A549 (cell line): ENCODE results near the gene ABCD2. TPM values are rescaled to one million over a fixed set of nuclear protein-coding genes. Genes with fewer than 3 reads are reported as not detected.
A peak's percentile ranks its signal among the peaks of the same experiment; 100 is the strongest.

Source experiments
- ATAC-seq, 2 experiments: fragments of 200-7000 bp in 1 of 2; fragments of >200 bp in 1 of 2; cut with Nextera tagmentation in 1 of 2; cut with Tn5 transposase in 1 of 2; 3 replicates each; pipeline versions ENCODE4 v1.8.0 to v1.9.1; 2018 to 2020; ENCODE audit warnings: mild to moderate bottlenecking in 1 of 2, moderate library complexity in 1 of 2
- CTCF ChIA-PET: fragments of 300-600 bp; sonication (Branson Sonifier 250); formaldehyde crosslinking; extraction: SDS; loops from one replicate; lab custom pipeline; 2021; ENCODE audit warnings: antibody characterized with exemption, inconsistent platforms; lab: Yijun Ruan, JAX
- POLR2A ChIA-PET: fragments of 350-600 bp; formaldehyde crosslinking; extraction: SDS; loops from one replicate; lab custom pipeline; 2021; ENCODE audit warnings: antibody characterized with exemption, inconsistent platforms; lab: Yijun Ruan, JAX
- DNase-seq, 2 experiments: peaks; one replicate each; pipeline versions ENCODE4 v3.0.0 to v3.0.0-alpha.2; 2011 to 2016; ENCODE audit warnings: low read depth in 1 of 2, low spot score in 1 of 2
- FAIRE-seq: peaks from 2 replicates; lab custom pipeline; 2011; peaks lifted over from hg19 to GRCh38; lab: Jason Lieb, UNC
- H3K27ac ChIP-seq, 2 experiments: fragments of >200 bp; sonication (Bioruptor Twin); formaldehyde crosslinking; 3 replicates each; pipeline ENCODE4 v1.5.1; 2016 to 2017
- H3K4me1 ChIP-seq: fragments of >200 bp; sonication (Bioruptor Twin); formaldehyde crosslinking; 3 replicates; pipeline ENCODE4 v1.6.1; 2016
- H3K4me2 ChIP-seq: fragments of >200 bp; sonication (Bioruptor Twin); formaldehyde crosslinking; 3 replicates; pipeline ENCODE4 v1.6.1; 2016
- H3K4me3 ChIP-seq: fragments of >200 bp; sonication (Bioruptor Twin); formaldehyde crosslinking; 3 replicates; pipeline ENCODE4 v1.5.1; 2016
- H3K9me3 ChIP-seq: fragments of >200 bp; sonication (Bioruptor Twin); formaldehyde crosslinking; 3 replicates; pipeline ENCODE4 v1.6.1; 2016
- ATOH8 ChIP-seq: fragments of 250-450 bp; sonication (Bioruptor Pico); IDR thresholded peaks from 2 replicates; pipeline ENCODE4 v1.5.0; 2020; ENCODE audit warnings: low read depth, mild to moderate bottlenecking, moderate library complexity
- CBX8 ChIP-seq: fragments of 200-600 bp; sonication (generic); IDR thresholded peaks from 2 replicates; pipeline ENCODE4 v1.6.1; 2016
- CEBPB ChIP-seq, 2 experiments: fragments of >200 bp in 1 of 2; sonication (Bioruptor Twin) in 1 of 2; formaldehyde crosslinking in 1 of 2; IDR thresholded peaks; 2 replicates each; pipeline ENCODE4 v1.6.1; 2012 to 2016
- CHD2 ChIP-seq: fragments of 150-350 bp; IDR thresholded peaks from 2 replicates; pipeline ENCODE4 v1.6.1; 2014; ENCODE audit warnings: low read length; ENCODE audit not compliant: partially characterized antibody
- ELK1 ChIP-seq: fragments of 150-350 bp; IDR thresholded peaks from 2 replicates; pipeline ENCODE4 v1.6.1; 2014; ENCODE audit warnings: low read depth, mild to moderate bottlenecking, low read length
- ESRRA ChIP-seq: fragments of 150-350 bp; IDR thresholded peaks from 2 replicates; pipeline ENCODE4 v1.6.1; 2014; ENCODE audit warnings: mild to moderate bottlenecking, low read length, borderline replicate concordance
- FOSL2 ChIP-seq, 2 experiments: fragments of 450-650 bp in 1 of 2; fragments of >200 bp in 1 of 2; sonication (Bioruptor Twin) in 1 of 2; formaldehyde crosslinking; IDR thresholded peaks; 2 replicates each; pipeline versions ENCODE4 v1.5.0 to v1.6.1; 2016 to 2020; ENCODE audit warnings: mild to moderate bottlenecking in 1 of 2, moderate library complexity in 1 of 2
- GATA3 ChIP-seq: IDR thresholded peaks from 2 replicates; pipeline ENCODE4 v1.6.1; 2012; ENCODE audit warnings: borderline replicate concordance
- HDAC2 ChIP-seq: fragments of 200-600 bp; sonication (generic); IDR thresholded peaks from 2 replicates; pipeline ENCODE4 v1.6.1; 2016
- HEYL ChIP-seq: fragments of 250-450 bp; sonication (Bioruptor Pico); IDR thresholded peaks from 2 replicates; pipeline ENCODE4 v1.8.0; 2021; ENCODE audit warnings: mild to moderate bottlenecking, moderate library complexity
- HOXA7 ChIP-seq: fragments of 250-450 bp; sonication (Bioruptor Pico); IDR thresholded peaks from 2 replicates; pipeline ENCODE4 v1.5.0; 2020; ENCODE audit warnings: mild to moderate bottlenecking, moderate library complexity
- JUN ChIP-seq, 2 experiments: fragments of >200 bp; sonication (Bioruptor Twin); formaldehyde crosslinking; IDR thresholded peaks; 2 replicates in 1 of 2; 3 replicates in 1 of 2; pipeline ENCODE4 v1.6.1; 2016 to 2017
- MAFK ChIP-seq: fragments of 450-650 bp; IDR thresholded peaks from 2 replicates; pipeline ENCODE4 v1.6.1; 2014; ENCODE audit not compliant: partially characterized antibody
- NFE2L2 ChIP-seq: fragments of 150-350 bp; conservative IDR thresholded peaks from 2 replicates; pipeline ENCODE4 v1.6.1; 2014; ENCODE audit warnings: low read length
- NR3C1 ChIP-seq: fragments of >200 bp; sonication (Bioruptor Twin); formaldehyde crosslinking; IDR thresholded peaks from 3 replicates; pipeline ENCODE4 v1.6.1; 2017
- PBX3 ChIP-seq: IDR thresholded peaks from 2 replicates; pipeline ENCODE4 v1.6.1; 2012
- POLR2A ChIP-seq: IDR thresholded peaks from 2 replicates; pipeline ENCODE4 v1.6.1; 2012; ENCODE audit warnings: mild to moderate bottlenecking, low read length
- POLR2AphosphoS2 ChIP-seq: conservative IDR thresholded peaks from 2 replicates; pipeline ENCODE4 v1.6.1; 2012; ENCODE audit warnings: low read length, improper control_type of control experiment, inconsistent platforms
- RAD21 ChIP-seq, 2 experiments: fragments of >200 bp in 1 of 2; sonication (Bioruptor Twin) in 1 of 2; formaldehyde crosslinking in 1 of 2; IDR thresholded peaks in 1 of 2; conservative IDR thresholded peaks in 1 of 2; 2 replicates in 1 of 2; 3 replicates in 1 of 2; pipeline ENCODE4 v1.6.1; 2012 to 2018; ENCODE audit warnings: inconsistent platforms in 1 of 2
- RARB ChIP-seq: fragments of 250-450 bp; sonication (Bioruptor Pico); IDR thresholded peaks from 2 replicates; pipeline ENCODE4 v1.8.0; 2021; ENCODE audit warnings: mild to moderate bottlenecking, moderate library complexity
- RNF2 ChIP-seq: fragments of 200-600 bp; sonication (generic); IDR thresholded peaks from 2 replicates; pipeline ENCODE4 v1.6.1; 2016; ENCODE audit warnings: low read depth, mild to moderate bottlenecking, antibody characterized with exemption, moderate library complexity, borderline replicate concordance
- SMC3 ChIP-seq: fragments of >200 bp; sonication (Bioruptor Twin); formaldehyde crosslinking; IDR thresholded peaks from 3 replicates; pipeline ENCODE4 v1.6.1; 2018; ENCODE audit warnings: inconsistent platforms
- SREBF2 ChIP-seq: fragments of 450-650 bp; IDR thresholded peaks from 2 replicates; pipeline ENCODE4 v1.6.1; 2014; ENCODE audit warnings: mild to moderate bottlenecking, moderate library complexity
- ZC3H11A ChIP-seq: fragments of 450-650 bp; IDR thresholded peaks from 2 replicates; pipeline ENCODE4 v1.6.1; 2014; ENCODE audit warnings: antibody characterized with exemption, mild to moderate bottlenecking
- ZFP36 ChIP-seq: fragments of 450-650 bp; IDR thresholded peaks from 2 replicates; pipeline ENCODE4 v1.6.1; 2014; ENCODE audit warnings: borderline replicate concordance; ENCODE audit not compliant: partially characterized antibody
- WGBS: methylation state at CpG from one replicate; pipeline ENCODE4 v1.1.6; 2017; ENCODE audit errors: missing lambda C conversion rate; 5-methylcytosine and 5-hydroxymethylcytosine counted together
- polyA plus RNA-seq, 4 experiments: library from polyadenylated mRNA; depleted of rRNA in 3 of 4; stranded (reverse); fragments of >200 nt; fragmentation: RNase III in 1 of 4; extraction: RNeasy Plus Mini Kit Qiagen cat#74134 plus additional on column Dnase treatment in 1 of 4; gene quantifications; 2 replicates in 3 of 4; 3 replicates in 1 of 4; pipeline ENCODE4 v1.2.3, GENCODE V29; 2011 to 2017

Gene ABCD2
- polyA plus RNA-seq, 2 of the 4 experiments (the other 2 are of a cell fraction): 0.01 TPM; not detected in 1

GRCh38 chr12:39638840-39639239 is 19.2 kb upstream of the ABCD2 start:
- POLR2A ChIA-PET: no interaction called here
- CTCF ChIA-PET: no interaction called here
- Histone ChIP-seq H3K4me3 (no peak overlapping the region), H3K4me1 (no peaks in the 10 kb centered on the region), H3K4me2 (no peak overlapping the region), H3K27ac (no peak overlapping the region), H3K9me3 (no peaks in the 10 kb centered on the region)
- TF ChIP-seq RNF2: no peak
- TF ChIP-seq CEBPB (IDR thresholded peaks at IDR 0.05): peak; percentile 47 to 66; a peak in 3 of 4 replicates
- ATAC-seq (no peak), FAIRE-seq (no peak), DNase-seq (no peak)
- WGBS: 17% methylated on average over 2 of the region's 2 CpGs

GRCh38 chr12:39638178-39638577 is 18.6 kb upstream of the ABCD2 start:
- no peaks in the 10 kb centered on the region for H3K9me3 ChIP-seq
- ChIA-PET CTCF (no interaction called here), POLR2A (no interaction called here)
- no peak overlapping the region for H3K4me3 ChIP-seq
- H3K4me2 ChIP-seq: no peak overlapping the region
- no peak overlapping the region for H3K27ac ChIP-seq
- FAIRE-seq (no peak), ATAC-seq (no peak), DNase-seq (no peak)
- peak; percentile 48 for TF ChIP-seq MAFK
- TF ChIP-seq PBX3: no peak
- H3K4me1 ChIP-seq: no peaks in the 10 kb centered on the region

GRCh38 chr12:39632670-39633069 is 13.1 kb upstream of the ABCD2 start:
- Histone ChIP-seq H3K9me3 (no peaks in the 10 kb centered on the region), H3K4me3 (no peak overlapping the region), H3K27ac (no peak overlapping the region), H3K4me2 (no peak overlapping the region), H3K4me1 (no peaks in the 10 kb centered on the region)
- DNase-seq: no peak
- FAIRE-seq: no peak
- ChIA-PET POLR2A (no interaction called here), CTCF (no interaction called here)
- TF ChIP-seq FOSL2 (IDR thresholded peaks at IDR 0.05): no peak
- no peak for TF ChIP-seq FOSL2 (CRISPR knock-in tag; IDR thresholded peaks at IDR 0.05)
- TF ChIP-seq HEYL: no peak
- no peak for TF ChIP-seq JUN (IDR thresholded peaks at IDR 0.05)
- no peak for TF ChIP-seq HOXA7
- no peak for TF ChIP-seq ELK1
- no peak for TF ChIP-seq RAD21 (conservative IDR thresholded peaks at IDR 0.05 in 1 of 2, IDR thresholded peaks at IDR 0.05 in 1 of 2)
- no peak for TF ChIP-seq ZC3H11A
- no peak for TF ChIP-seq CBX8
- TF ChIP-seq RARB (CRISPR knock-in tag): no peak
- TF ChIP-seq ATOH8 (CRISPR knock-in tag): no peak
- TF ChIP-seq ZFP36: no peak
- no peak for TF ChIP-seq CEBPB (IDR thresholded peaks at IDR 0.05)
- TF ChIP-seq SREBF2: no peak
- TF ChIP-seq MAFK: no peak
- no peak for TF ChIP-seq NR3C1
- no peak for TF ChIP-seq ESRRA
- TF ChIP-seq GATA3: no peak
- no peak for ATAC-seq

- FAIRE-seq: no peak
- no peak overlapping the region for H3K27ac ChIP-seq
- no peaks in the 10 kb centered on the region for H3K4me1 ChIP-seq
- ChIA-PET POLR2A (no interaction called here), CTCF (no interaction called here)
- H3K4me3 ChIP-seq: no peak overlapping the region
- WGBS: 13% methylated on average over 1 of the region's 1 CpG
- no peak overlapping the region for H3K4me2 ChIP-seq
- TF ChIP-seq ESRRA: no peak
- no peak for TF ChIP-seq NFE2L2
- no peak for TF ChIP-seq HDAC2
- no peak for TF ChIP-seq ZFP36
- no peak for TF ChIP-seq HOXA7
- no peak for TF ChIP-seq SMC3
- TF ChIP-seq RARB (CRISPR knock-in tag): no peak
- TF ChIP-seq CHD2: no peak
- TF ChIP-seq POLR2AphosphoS2: no peak
- no peak for TF ChIP-seq POLR2A
- no peak for DNase-seq
- H3K9me3 ChIP-seq: no peaks in the 10 kb centered on the region
- no peak for ATAC-seq
Measured at GRCh38 chr12:39628836-39629235, 9.2 kb upstream of the ABCD2 start.
